HT-29 (cell line): ENCODE data around the gene BDKRB2. TPM values are rescaled to one million over a fixed set of nuclear protein-coding genes. Genes with fewer than 3 reads are reported as not detected.

Experiments used
- DNase-seq: peaks from one replicate; pipeline ENCODE4 v3.0.0-alpha.2; 2015; ENCODE audit warnings: low spot score
- total RNA-seq: library from RNA; depleted of rRNA; stranded (reverse); fragments of >200 nt; shearing (Covaris generic); gene quantifications from 2 replicates; pipeline ENCODE4 v1.2.3, GENCODE V29; 2014

Gene BDKRB2
- total RNA-seq, 1 experiment from 2014 or later = 0.05 TPM

DNA sequence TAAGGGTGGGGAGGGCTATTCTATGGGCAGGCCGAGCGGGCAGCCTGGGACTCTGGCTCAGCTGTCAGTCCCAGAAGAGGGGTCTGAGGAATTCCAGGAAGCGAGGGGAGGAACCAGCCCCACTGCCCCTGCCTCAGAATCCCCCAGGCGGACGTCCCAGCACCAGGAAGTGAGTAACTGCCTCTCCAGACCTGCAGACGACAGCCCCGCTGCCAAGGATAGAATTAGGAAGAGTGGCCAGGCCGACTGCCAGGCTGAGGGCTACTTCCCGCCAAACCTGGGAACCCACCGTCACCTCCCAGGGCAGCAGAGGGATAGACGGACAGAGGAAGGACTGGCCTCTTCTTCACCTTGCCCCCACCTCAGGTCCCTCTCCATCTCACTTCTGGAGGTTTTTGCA is 6.7 kb upstream of the BDKRB2 start:
- DNase-seq = no peak

GRCh38 chr14:96198430-96199130 is 6.1 kb upstream of the BDKRB2 start:
- DNase-seq = no peak

- no peak for DNase-seq
Measured at GRCh38 chr14:96201157-96201556, 3.5 kb upstream of the BDKRB2 start.

GRCh38 chr14:96201965-96202364 is 2.7 kb upstream of the BDKRB2 start:
- no peak for DNase-seq

DNA sequence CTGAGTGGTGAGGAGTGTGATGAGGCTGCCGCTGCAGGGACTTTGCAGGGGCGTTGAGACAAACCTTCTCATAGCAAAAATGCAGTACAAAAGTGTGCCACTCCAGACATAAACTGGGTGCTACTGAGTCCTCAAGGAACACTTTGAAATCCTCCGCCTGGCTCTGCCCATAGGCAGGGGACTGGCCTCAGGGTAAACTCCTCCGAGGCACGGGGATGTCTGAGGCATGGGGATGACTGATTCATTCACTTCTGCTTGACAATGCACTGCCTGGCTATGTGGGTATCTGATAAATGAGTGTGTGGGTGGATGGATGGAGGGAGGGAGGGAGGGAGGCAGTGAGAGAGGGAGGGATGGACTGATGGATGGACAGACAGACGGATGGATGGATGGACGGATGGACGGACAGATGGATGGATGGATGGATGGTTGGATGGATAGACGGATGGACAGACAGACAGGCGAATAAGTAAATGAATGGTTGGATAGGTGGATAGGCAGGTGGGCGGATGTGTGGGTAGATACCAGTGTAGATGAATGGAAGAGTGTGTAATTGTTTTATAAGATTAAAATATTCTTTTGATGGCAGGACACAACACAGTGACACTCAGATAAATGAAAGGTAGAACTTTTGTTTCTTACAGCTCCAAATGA is 2.1 kb upstream of the BDKRB2 start:
- no peak for DNase-seq

DNA sequence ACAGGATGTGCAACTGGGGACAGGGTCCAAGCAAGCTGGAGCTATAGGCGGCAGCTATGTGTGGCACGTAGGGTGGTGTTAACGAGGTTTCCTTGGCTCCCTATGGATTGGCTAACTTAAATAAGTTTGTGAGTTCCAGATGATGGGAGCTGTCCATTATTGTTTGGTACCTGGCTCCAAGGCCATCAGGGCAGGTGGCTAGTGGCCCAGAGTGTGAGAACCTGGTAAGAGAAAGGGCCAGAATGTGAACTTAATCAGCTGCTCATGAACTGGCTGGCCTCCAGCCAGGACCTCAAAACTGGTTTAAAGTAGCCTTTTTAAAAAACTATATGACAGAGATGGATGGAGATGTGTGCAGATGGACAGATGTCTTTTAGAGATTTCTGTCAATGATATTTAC is 1.5 kb upstream of the BDKRB2 start:
- DNase-seq = no peak

GRCh38 chr14:96203635-96204034 is 1.0 kb upstream of the BDKRB2 start:
- no peak for DNase-seq

DNA sequence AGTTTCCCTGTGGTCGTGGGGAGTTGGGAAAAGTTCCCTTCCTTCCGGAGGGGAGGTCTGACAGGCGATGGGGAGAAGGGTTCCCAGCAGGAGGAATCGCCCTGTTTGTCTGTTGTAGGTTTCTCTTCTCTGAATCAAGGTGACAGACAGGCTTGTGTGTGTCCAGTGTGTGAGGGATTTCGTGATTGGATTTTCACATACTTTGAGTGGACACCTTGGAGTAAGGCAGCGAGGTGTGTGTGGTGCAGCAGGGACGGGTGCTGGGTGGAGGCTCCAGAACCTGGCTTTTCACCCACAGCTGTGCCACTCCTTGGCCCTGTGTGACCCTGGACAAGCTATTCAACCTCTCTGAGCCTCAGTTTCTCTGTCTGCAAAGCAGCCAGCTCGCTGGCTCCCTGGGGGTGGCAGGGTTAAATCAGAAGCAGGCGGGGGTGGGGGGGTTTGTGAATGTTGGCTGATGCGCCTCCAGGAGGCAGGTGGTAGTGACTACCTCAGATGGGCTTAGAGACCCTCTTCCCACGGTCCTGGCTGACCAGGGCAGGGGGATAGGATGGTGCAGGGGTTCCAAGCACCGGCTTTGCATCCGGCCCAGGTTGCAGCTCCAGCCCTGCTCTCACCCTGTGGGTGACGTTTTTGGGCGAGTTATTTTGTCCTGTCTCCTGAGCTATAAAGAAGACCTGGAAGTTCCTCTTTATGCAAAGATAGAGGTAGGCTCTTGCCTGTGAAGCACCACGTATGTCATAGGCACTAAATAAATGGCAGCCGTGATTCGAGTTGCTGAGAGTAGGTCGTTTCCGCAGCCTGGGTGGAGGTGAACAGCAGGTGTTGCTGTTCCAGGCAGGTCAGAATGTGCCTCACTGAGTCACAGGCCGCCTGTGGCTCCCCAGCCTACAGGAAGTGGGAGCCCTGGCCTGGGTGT is 679 bp downstream of the BDKRB2 start:
- no peak for DNase-seq

DNA sequence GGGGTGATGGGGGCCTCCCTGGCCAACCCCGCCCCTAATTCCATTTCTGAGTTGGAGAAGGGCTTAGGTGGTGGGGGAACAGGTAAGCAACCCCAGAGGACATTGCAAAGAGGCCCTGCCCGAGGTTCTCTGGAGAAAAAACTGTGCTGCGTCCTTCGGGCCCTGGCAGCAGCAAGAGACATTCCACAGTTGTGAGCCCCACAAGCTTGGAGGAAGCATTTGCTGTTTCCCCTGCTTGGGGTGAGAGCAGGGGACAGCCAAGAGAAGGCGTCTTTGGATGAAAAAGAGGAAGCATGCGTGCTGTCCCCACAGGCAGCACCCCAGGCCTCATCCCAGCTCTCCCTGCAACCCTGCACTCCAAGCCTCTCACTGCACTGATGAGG is 1.3 kb downstream of the BDKRB2 start:
- no peak for DNase-seq

DNA sequence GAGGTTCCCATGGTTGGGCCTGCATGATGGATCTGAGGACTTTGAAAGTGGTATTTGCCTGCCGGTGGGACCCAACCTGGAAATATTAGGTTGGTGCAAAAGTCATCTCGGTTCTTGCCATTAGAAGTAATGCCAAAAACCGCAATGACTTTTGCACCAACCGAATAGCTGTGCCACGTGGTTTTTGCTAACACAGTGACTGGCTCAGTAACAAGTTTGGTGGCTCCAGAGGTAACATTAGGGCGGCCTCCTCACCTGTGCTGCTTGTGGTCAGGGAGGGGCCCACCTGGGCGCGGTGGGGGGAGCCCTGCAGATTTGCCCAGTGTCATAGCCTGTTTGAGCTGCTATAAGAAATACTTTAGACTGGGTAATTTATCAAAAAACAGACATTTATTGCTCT is 1.8 kb downstream of the BDKRB2 start:
- peak; percentile 10 for DNase-seq

DNA sequence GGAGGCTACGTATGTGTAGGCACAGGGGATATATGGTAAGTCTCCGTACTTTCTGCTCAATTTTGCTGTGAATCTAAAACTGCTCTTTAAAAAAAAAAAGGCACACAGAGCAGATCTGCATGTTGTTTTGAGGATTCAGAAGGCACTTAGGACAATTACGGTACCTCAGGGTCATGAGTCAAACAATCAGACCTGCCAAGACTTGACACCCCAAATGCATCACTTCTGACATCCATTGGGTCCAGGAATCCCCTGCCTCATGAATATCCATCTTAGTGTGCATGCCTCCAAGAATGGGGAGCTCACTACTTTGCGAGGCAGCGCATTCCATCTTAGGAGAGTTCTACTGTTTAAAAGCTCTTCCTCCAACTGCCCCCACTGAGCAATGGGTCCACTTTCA is 3.0 kb downstream of the BDKRB2 start:
- DNase-seq = no peak

- DNase-seq = no peak
Measured at GRCh38 chr14:96208739-96209138, 4.1 kb downstream of the BDKRB2 start.

DNA sequence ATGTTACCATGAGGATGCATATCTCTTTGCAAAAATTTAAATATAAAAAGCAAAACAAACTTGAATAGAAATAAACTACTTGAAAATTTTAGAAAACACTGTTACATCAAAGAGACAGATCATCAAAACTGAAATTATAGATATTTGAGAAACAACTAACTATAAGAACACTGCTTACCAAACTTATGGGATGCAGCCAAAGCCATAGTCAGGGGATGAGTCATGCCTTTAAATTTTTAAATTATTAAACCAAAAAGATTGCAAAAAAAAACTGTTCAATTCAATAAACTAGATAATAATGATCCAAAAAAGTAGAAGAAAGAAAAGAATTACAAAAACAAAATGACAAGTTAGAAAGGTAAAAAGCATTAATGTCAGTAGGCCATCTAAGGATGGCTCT is 7.5 kb downstream of the BDKRB2 start:
- no peak for DNase-seq

GRCh38 chr14:96212896-96213295 is 8.3 kb downstream of the BDKRB2 start:
- DNase-seq = no peak

DNA sequence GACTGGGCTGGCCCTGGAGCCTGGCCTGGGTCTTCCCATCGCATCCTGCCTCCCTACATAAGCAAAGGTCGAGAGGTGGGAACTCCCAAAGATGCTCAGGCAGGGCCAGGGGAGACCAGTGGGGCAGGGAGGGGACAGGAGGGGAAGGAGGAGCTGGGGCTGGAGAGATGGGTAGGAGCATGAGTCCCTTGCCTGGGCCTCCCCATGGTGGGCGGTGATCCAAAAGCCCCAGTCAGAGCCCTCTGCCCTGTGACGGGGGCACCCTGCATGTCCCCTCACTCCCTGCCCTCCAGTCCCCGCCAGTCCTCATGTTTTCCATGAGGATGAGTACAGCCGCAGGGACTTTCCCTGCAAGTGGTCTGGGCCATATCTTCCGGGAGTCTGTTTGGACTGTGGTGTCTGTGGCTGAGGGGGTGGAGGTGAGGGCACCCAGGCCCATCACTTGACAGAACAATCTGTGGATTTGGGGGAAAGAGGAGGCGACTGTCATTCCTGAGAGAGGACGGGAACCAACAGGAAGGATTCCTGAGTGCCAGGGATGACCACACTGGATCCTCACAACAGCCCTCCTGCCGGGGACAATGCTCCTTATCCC is 9.3 kb downstream of the BDKRB2 start:
- no peak for DNase-seq

DNA sequence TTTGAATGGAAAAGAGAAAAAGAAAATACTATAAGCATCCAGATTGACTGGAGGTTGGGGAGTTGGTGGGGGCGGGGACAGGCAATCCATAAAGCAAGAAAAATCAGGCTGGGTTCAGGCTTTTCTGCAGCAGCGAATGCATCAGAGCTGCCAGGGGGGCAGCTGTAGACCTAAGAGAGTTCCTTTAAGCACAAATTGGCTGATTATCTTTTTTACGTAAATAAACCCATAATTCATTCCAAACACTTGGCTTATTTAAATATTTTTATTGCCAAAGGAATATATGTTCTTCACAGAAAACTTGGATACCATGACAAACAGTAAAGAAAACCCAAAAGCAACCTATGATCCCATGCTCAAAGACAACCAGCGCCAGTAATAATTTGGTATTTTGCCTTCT is 10.2 kb downstream of the BDKRB2 start:
- DNase-seq = no peak

DNA sequence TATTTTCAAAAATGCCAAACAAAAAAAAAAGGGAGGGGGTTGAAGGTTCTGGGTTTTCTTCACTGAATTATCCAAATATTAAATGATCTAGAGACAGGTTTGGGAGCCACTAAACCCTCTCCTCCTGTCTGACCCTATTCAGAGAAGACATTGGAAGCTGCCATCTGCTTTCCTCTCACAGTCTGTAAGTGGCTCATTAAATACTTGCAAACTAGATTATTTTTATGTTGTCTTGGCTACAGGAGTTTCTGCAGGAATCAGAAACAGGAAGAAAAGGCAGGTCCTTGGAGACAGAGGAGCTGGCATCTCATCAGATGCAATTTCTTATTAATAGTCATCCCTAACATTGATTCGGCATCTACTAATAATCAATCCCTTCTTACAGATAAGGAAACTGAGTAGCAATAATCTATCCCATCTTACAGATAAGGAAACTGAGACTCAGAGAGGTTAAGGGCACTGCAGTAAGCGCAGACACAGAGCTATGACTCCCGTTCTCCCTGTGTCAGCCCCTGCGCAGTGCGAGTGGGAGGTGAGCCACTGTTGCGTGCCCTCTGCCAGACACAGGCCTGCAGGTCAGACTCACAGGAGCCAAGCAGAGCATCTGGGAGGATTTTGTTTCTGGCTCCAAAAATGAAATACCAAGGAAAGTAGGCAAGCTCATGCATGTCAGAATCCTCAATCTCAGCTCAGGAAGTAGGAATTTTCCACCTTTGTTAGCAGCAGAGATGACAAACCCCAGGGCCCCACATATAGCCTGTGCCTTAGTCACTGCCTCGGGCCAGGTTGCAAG is 11.0 kb downstream of the BDKRB2 start:
- DNase-seq = no peak

GRCh38 chr14:96216627-96217026 is 12.0 kb downstream of the BDKRB2 start:
- DNase-seq = no peak

GRCh38 chr14:96217376-96217913 is 12.8 kb downstream of the BDKRB2 start:
- no peak for DNase-seq

GRCh38 chr14:96221109-96221650 is 16.5 kb downstream of the BDKRB2 start:
- no peak for DNase-seq

- DNase-seq = no peak
Measured at GRCh38 chr14:96221841-96222240, 17.2 kb downstream of the BDKRB2 start.
